H9 (cell line): ENCODE measurements around the gene PITX1. TPM values are rescaled to one million over a fixed set of nuclear protein-coding genes. Genes with fewer than 3 reads are reported as not detected.

Experiments
- DNase-seq: peaks from one replicate; pipeline ENCODE4 v3.0.0-alpha.2; 2017
- H2AFZ ChIP-seq: one replicate; pipeline ENCODE4 v1.6.1; 2013; ENCODE audit warnings: mild to moderate bottlenecking, low read length, control low read depth, moderate library complexity
- H2AK5ac ChIP-seq: 2 replicates; pipeline ENCODE4 v1.6.1; 2013; ENCODE audit warnings: low read length, control low read depth, mixed read lengths; ENCODE audit not compliant: insufficient read length
- H2BK120ac ChIP-seq: one replicate; pipeline ENCODE4 v1.6.1; 2013; ENCODE audit warnings: low read depth, mild to moderate bottlenecking, low read length, control low read depth, inconsistent platforms; ENCODE audit not compliant: poor library complexity, severe bottlenecking
- H2BK12ac ChIP-seq: 2 replicates; pipeline ENCODE4 v1.6.1; 2013; ENCODE audit warnings: low read length, control low read depth, mixed read lengths, low read depth; ENCODE audit not compliant: insufficient read length
- H2BK15ac ChIP-seq: 2 replicates; pipeline ENCODE4 v1.6.1; 2013; ENCODE audit warnings: low read depth, low read length, control low read depth
- H2BK20ac ChIP-seq: one replicate; pipeline ENCODE4 v1.6.1; 2013; ENCODE audit warnings: low read depth, mild to moderate bottlenecking, low read length, control low read depth, inconsistent platforms; ENCODE audit not compliant: poor library complexity, severe bottlenecking
- H2BK5ac ChIP-seq: 2 replicates; pipeline ENCODE4 v1.6.1; 2013; ENCODE audit warnings: low read length, control low read depth, mixed read lengths; ENCODE audit not compliant: insufficient read length
- H3K14ac ChIP-seq: 2 replicates; pipeline ENCODE4 v1.6.1; 2013; ENCODE audit warnings: low read length, control low read depth; ENCODE audit not compliant: insufficient read depth
- H3K18ac ChIP-seq: 2 replicates; pipeline ENCODE4 v1.6.1; 2013; ENCODE audit warnings: low read depth, mild to moderate bottlenecking, mixed read lengths, low read length, control low read depth; ENCODE audit not compliant: insufficient read length
- H3K23ac ChIP-seq: 2 replicates; pipeline ENCODE4 v1.6.1; 2013; ENCODE audit warnings: low read length, control low read depth, mixed read lengths, low read depth; ENCODE audit not compliant: insufficient read length
- H3K23me2 ChIP-seq: 2 replicates; pipeline ENCODE4 v1.6.1; 2013; ENCODE audit warnings: low read depth, mild to moderate bottlenecking, mixed read lengths, low read length, control low read depth; ENCODE audit not compliant: insufficient read length, poor library complexity, severe bottlenecking
- H3K27ac ChIP-seq: 2 replicates; pipeline ENCODE4 v1.5.1; 2013; ENCODE audit warnings: low read length, control low read depth, mixed read lengths, low read depth; ENCODE audit not compliant: insufficient read length
- H3K27me3 ChIP-seq: 2 replicates; pipeline ENCODE4 v1.6.1; 2013; ENCODE audit warnings: low read length, control low read depth, inconsistent platforms; ENCODE audit not compliant: insufficient read depth
- H3K4ac ChIP-seq: 2 replicates; pipeline ENCODE4 v1.6.1; 2013; ENCODE audit warnings: low read depth, mild to moderate bottlenecking, control low read depth, inconsistent platforms, low read length, moderate library complexity
- H3K4me1 ChIP-seq: 2 replicates; pipeline ENCODE4 v1.6.1; 2013; ENCODE audit warnings: low read length, control low read depth, inconsistent platforms; ENCODE audit not compliant: insufficient read depth
- H3K4me2 ChIP-seq: 2 replicates; pipeline ENCODE4 v1.6.1; 2013; ENCODE audit warnings: low read length, control low read depth, mixed read lengths; ENCODE audit not compliant: insufficient read length, insufficient read depth
- H3K56ac ChIP-seq: 2 replicates; pipeline ENCODE4 v1.6.1; 2013; ENCODE audit warnings: low read depth, mild to moderate bottlenecking, mixed read lengths, low read length, control low read depth; ENCODE audit not compliant: insufficient read length
- H3K79me1 ChIP-seq: 2 replicates; pipeline ENCODE4 v1.6.1; 2013; ENCODE audit warnings: low read depth, mild to moderate bottlenecking, moderate library complexity, low read length, control low read depth, inconsistent platforms; ENCODE audit not compliant: insufficient read depth, poor library complexity, severe bottlenecking
- H3K79me2 ChIP-seq: 2 replicates; pipeline ENCODE4 v1.6.1; 2013; ENCODE audit warnings: low read length, control low read depth, inconsistent platforms; ENCODE audit not compliant: insufficient read depth
- H3K9ac ChIP-seq: 2 replicates; pipeline ENCODE4 v1.6.1; 2013; ENCODE audit warnings: low read length, control low read depth, mixed read lengths; ENCODE audit not compliant: insufficient read length; ENCODE audit errors: extremely low read depth
- H3K9me3 ChIP-seq: one replicate; pipeline ENCODE4 v1.6.1; 2013; ENCODE audit warnings: low read depth, low read length, inconsistent platforms; ENCODE audit not compliant: control insufficient read depth
- H3T11ph ChIP-seq: one replicate; pipeline ENCODE4 v1.6.1; 2013; ENCODE audit warnings: mild to moderate bottlenecking, low read length, control low read depth, inconsistent platforms
- H4K20me1 ChIP-seq: one replicate; pipeline ENCODE4 v1.6.1; 2013; ENCODE audit not compliant: control insufficient read depth, insufficient read length, insufficient read depth
- H4K5ac ChIP-seq: 2 replicates; pipeline ENCODE4 v1.6.1; 2013; ENCODE audit warnings: low read depth, mild to moderate bottlenecking, mixed read lengths, low read length, control low read depth; ENCODE audit not compliant: insufficient read length
- H4K8ac ChIP-seq: replicated peaks from 2 replicates; pipeline ENCODE4 v1.6.1; 2013; ENCODE audit warnings: low read length, control low read depth, mixed read lengths, low read depth; ENCODE audit not compliant: insufficient read length
- H4K91ac ChIP-seq: 2 replicates; pipeline ENCODE4 v1.6.1; 2013; ENCODE audit warnings: low read depth, mild to moderate bottlenecking, moderate library complexity, mixed read lengths, low read length, control low read depth; ENCODE audit not compliant: insufficient read length
- H3K27ac Mint-ChIP-seq, 3 experiments: 2 replicates in 2 of 3; 3 replicates in 1 of 3; pipeline ENCODE4 v1.8.0; 2020 to 2021; ENCODE audit warnings: mixed read lengths in 3 of 3, mild to moderate bottlenecking in 1 of 3, moderate library complexity in 1 of 3
- H3K27me3 Mint-ChIP-seq: 2 replicates; pipeline ENCODE4 v1.8.0; 2021; ENCODE audit warnings: low read depth, mild to moderate bottlenecking, moderate library complexity, mixed read lengths
- H3K36me3 Mint-ChIP-seq, 3 experiments: 2 replicates in 2 of 3; 3 replicates in 1 of 3; pipeline ENCODE4 v1.8.0; 2020 to 2021; ENCODE audit warnings: low read depth in 3 of 3, mixed read lengths in 3 of 3; ENCODE audit not compliant: insufficient read depth in 1 of 3
- H3K4me1 Mint-ChIP-seq, 2 experiments: 2 replicates each; pipeline ENCODE4 v1.8.0; 2020; ENCODE audit warnings: mixed read lengths in 2 of 2
- H3K4me3 Mint-ChIP-seq, 2 experiments: 2 replicates in 1 of 2; 3 replicates in 1 of 2; pipeline ENCODE4 v1.8.0; 2020 to 2021; ENCODE audit warnings: mild to moderate bottlenecking in 2 of 2, mixed read lengths in 2 of 2, moderate library complexity in 1 of 2
- H3K9me3 Mint-ChIP-seq, 2 experiments: 2 replicates in 1 of 2; 3 replicates in 1 of 2; pipeline ENCODE4 v1.8.0; 2020; ENCODE audit warnings: mild to moderate bottlenecking in 2 of 2, mixed read lengths in 2 of 2, moderate library complexity in 1 of 2
- CTCF ChIP-seq: fragments of 200-600 bp; sonication (generic); conservative IDR thresholded peaks from 3 replicates; pipeline ENCODE4 v1.8.0; 2021; ENCODE audit warnings: antibody characterized with exemption, mild to moderate bottlenecking
- WGBS: extraction: QIAGEN DNeasy Blood & Tissue Kit; methylation state at CpG from one replicate; pipeline ENCODE4 v1.1.7; 2013; ENCODE audit warnings: missing lambda C conversion rate, low lambda C conversion rate, mixed read lengths; ENCODE audit not compliant: insufficient read length; ENCODE audit errors: extremely low coverage; 5-methylcytosine and 5-hydroxymethylcytosine counted together
- total RNA-seq: library from RNA; stranded (reverse); gene quantifications from 2 replicates; pipeline ENCODE4 v1.2.1, GENCODE V29; 2021

PITX1 gene
- total RNA-seq, 1 experiment from 2014 or later = not detected

- H3K27me3 Mint-ChIP-seq = peaks cover 99% of the 10 kb centered on the region
- no peak overlapping the region for H2BK15ac ChIP-seq
- no peak for DNase-seq
- no peak overlapping the region for H2BK120ac ChIP-seq
- H2BK20ac ChIP-seq = no peak overlapping the region
- H3K79me2 ChIP-seq = no peaks in the 10 kb centered on the region
- no peak overlapping the region for H3K56ac ChIP-seq
- H3K27ac ChIP-seq = no peak overlapping the region
- no CpG with 5 or more reads among the region's 1 CpG for WGBS
- no peak overlapping the region for H2BK12ac ChIP-seq
- H3K4me3 Mint-ChIP-seq = no peak overlapping the region
- no peaks in the 10 kb centered on the region; a peak in 1 of 5 replicates for H3K9me3 Mint-ChIP-seq
- H3K23me2 ChIP-seq = peaks cover 7% of the 10 kb centered on the region
- no peak overlapping the region for H3K9ac ChIP-seq
- H3K4me2 ChIP-seq = no peak overlapping the region
- peaks cover 32% of the 10 kb centered on the region; the same call in 1 of the 2 replicates for H3K27me3 ChIP-seq
- H4K91ac ChIP-seq = no peak overlapping the region
- H4K20me1 ChIP-seq = no peaks in the 10 kb centered on the region
- no peak overlapping the region for H3K14ac ChIP-seq
- no peaks in the 10 kb centered on the region for H3K4me1 ChIP-seq
- H2BK5ac ChIP-seq = no peak overlapping the region
- H2AK5ac ChIP-seq = no peak overlapping the region
- no peak overlapping the region for H3T11ph ChIP-seq
- no peak overlapping the region for H3K4ac ChIP-seq
- no peaks in the 10 kb centered on the region for H3K36me3 Mint-ChIP-seq
- no peak overlapping the region for H4K8ac ChIP-seq
- H3K9me3 ChIP-seq = no peaks in the 10 kb centered on the region
- no peak for TF ChIP-seq CTCF
- no peaks in the 10 kb centered on the region for H3K79me1 ChIP-seq
- H3K27ac Mint-ChIP-seq = no peak overlapping the region
- H4K5ac ChIP-seq = no peak overlapping the region
- H3K4me1 Mint-ChIP-seq = peaks cover 7 to 10% of the 10 kb centered on the region in 2 experiments; a peak in 3 of 4 replicates
- no peak overlapping the region for H3K23ac ChIP-seq
- no peak overlapping the region for H3K18ac ChIP-seq
- H2AFZ ChIP-seq = no peak overlapping the region
These were observed 14.9 kb upstream of the PITX1 start for GRCh38 chr5:135048930-135049329.
